NCI-H1417 (cell line): ENCODE results near the gene CLSTN2.

Experiments
- DNase-seq, 3 experiments: peaks; one replicate each; lab custom pipeline; 2025; lab: John Stamatoyannopoulos, UW

The CLSTN2 gene

DNA sequence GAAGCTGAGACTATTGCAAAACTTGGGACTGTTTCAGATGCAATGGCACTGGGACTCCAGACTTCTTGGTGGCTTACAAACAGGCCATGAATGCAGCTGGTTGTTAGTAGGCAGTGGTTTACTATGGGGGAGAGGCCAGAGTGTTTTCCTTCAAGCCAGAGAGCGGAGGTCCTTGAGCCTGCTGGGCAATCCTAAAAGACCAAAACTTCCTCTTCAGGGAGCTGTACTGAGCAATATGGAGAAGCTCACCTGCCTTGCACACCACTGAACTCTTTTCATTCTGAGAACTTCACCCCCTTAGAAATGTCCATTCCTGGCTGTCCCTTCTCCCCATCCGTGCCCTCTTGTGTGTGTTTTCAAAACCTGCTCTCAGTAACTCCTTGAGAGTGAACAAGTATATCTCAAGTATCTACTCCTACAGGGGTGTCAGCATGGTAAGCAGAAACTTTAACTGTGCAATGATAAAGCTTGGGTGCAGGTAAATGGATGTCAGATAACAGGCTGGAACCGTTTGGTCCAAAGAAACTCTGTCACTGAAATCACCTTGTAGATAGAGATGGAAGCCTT is 213.9 kb downstream of the CLSTN2 start:
- no peak for DNase-seq

GRCh38 chr3:140151321-140151720 is 216.3 kb downstream of the CLSTN2 start:
- DNase-seq = no peak

DNA sequence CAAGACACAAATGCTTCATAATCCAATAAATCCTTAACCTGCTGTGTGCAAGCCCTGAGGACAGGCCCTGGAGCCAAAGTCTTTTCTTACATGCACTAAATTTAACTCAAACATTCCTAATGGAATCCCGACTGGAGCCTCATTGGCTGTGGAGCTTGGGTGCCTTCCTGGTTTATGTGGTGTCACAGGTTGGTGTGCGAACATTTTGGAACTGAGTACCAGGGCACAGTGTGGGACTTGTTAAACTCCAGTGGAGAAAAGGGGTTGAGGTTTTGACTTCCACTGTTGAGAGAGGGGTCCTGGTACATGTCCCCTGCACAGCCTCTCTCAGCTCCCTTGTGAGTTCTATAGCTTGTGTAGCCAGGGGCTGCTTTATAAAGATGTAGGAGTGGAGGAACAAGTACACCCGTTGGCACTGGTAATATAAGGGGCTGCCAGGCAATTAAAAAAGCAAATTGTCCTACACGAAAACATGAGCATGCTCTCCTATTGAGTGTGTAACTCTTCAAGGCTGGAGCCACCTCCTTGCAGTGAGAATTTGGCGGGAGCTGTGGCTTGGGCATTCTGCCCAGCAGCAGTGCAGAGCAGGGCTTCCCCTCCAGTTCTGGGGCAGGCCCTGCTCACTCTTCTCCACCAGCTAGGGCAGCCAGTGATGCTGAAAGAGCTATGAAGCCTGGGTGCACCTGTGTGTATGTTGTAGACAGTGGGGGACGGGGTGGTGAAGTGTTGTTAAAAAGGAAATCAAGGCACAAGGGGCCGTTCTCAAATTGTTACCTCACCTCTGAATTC is 218.1 kb downstream of the CLSTN2 start:
- no peak for DNase-seq

- no peak for DNase-seq
These were observed 218.8 kb downstream of the CLSTN2 start for GRCh38 chr3:140153736-140154135.

- no peak for DNase-seq
These were observed 222.2 kb downstream of the CLSTN2 start for GRCh38 chr3:140157161-140157560.

GRCh38 chr3:140159646-140160045 is 224.7 kb downstream of the CLSTN2 start:
- DNase-seq = no peak

GRCh38 chr3:140160553-140160952 is 225.6 kb downstream of the CLSTN2 start:
- DNase-seq = peak in 1 of 3 experiments; percentile 20

- no peak for DNase-seq
These were observed 227.6 kb downstream of the CLSTN2 start for GRCh38 chr3:140162551-140162950.

DNA sequence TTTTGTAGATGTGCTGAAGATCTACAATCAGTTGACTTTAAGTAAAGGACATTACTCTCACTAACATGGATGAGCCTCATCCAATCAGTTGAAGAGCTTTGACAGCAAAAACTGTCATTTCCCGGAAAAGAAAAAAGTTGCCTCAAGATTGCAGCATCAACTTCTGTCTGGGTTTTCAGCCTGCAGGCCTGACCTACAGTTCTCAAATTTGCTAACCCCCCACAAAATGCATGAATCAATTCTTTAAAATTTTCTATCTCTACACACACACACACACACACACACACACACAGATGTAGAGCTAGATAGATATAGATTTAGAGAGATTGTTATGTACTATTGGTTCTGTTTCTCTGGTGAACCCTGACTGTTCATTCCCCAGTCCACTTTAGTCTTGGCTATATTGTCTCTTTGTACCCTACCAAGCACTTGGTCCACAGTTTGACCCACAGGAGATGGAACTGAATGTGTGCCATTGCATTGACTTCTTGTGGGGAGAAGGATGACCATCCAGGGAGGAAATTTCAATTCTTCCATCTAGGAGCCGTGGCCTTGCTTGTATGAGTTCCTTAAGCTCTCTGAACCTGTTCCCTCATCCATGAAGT is 228.3 kb downstream of the CLSTN2 start:
- DNase-seq = no peak

DNA sequence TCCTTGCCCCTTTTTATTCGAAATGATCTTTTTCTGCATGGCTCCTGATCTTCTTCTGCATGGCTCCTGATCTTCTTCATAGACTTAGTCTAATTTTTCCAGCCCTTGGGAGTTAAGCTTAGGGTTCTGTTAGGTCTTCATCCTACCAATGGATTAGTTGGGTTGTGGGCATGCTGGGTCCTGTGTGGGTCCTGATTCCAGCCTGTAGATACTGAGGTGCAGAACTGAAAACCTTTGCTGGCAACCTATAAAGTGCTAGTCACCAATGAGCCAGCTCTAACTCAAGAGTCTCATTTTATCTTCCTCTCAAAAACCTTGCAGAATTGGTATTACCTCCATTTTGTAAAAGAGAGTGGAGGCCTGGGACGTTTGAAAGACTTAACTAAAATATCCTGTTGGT is 229.2 kb downstream of the CLSTN2 start:
- DNase-seq = no peak

- no peak for DNase-seq
These were observed 230.1 kb downstream of the CLSTN2 start for GRCh38 chr3:140164922-140165590.

DNA sequence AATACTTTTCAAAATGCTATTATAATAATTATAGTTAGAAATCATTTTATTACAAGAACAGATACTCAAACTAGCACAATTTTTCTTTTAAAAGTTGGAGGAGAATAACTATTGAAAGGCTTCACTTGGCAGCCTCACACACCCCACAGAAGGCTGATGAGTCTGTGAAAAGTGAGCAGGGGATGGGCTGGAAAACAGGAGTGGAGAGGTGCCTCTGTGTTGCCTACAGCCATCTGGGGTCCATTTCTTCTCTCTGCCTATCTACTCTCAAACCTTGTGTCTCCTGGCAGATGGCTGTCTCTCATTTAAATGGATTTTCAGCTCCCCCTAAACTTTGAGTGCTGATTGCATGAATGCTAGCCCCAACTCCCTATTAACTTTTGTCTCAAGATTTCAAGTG is 230.8 kb downstream of the CLSTN2 start:
- DNase-seq = no peak

DNA sequence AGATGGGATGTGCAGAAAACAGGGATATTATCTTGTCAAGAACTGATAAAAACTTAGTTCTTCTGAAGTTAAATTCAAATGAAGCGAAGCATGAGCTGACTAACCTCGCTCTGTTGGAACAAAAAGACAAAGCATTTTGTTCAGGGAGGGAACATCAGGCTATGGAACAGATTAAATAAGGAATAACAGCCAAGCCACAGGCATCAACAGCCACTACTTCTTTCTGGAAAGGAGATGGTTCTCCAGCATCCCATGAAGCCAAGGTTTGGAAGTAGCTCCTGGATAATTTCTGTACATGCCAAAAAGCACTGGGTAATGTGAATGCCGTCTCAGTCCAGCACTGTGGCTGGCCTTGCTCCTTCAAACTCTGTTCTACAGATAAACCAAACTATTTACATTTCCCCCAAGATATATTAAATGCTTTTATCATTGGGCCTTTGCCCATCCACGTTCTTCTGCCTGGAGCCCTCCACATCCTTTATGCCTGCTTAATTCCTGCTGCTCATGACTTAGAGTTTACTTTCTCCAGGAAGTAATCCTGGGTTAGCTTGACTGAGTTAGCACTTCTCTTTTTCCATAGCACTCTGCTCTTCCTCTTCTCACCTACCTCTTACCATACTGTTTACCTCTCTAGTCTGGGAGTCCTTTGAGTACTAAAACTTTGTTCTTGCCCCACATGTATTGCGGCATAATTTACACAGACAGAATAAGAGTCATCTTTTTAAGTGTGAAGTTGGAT is 232.0 kb downstream of the CLSTN2 start:
- DNase-seq = no peak

DNA sequence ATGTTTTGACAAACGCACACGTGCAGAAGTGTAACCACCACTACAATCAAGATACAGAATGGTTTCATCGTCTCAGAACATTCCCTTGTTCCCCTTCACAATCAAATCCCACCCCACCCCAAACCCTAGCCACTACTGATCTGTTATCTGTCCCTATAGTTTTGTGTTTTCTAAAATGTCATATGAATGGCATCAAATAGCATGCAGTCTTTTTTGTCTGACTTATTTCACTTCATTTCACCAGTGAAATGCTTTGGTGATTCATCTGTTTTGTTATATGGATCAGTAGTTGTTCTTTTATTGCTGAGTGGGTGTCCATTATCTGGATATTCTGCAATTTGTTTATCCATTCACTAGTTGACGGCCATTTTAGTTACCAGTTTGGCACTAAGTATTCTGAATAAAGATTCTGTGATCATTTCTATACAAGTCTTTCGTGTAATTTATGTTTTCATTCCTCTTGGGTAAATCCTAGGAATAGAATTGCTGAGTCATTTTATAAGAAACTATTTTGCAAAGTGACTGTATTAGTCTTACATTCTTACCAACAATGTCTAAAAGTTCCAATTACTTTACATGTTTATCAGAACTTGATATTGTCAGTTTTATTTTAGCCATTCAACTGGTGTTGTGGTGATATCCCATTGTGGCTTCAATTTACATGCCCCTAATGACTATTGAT is 232.8 kb downstream of the CLSTN2 start:
- DNase-seq = no peak

- peak in 2 of 3 experiments; percentile 64 to 87 for DNase-seq
These were observed 235.6 kb downstream of the CLSTN2 start for GRCh38 chr3:140170612-140171011.

- DNase-seq = no peak
These were observed 241.5 kb downstream of the CLSTN2 start for GRCh38 chr3:140176526-140176925.

- DNase-seq = peak in 1 of 3 experiments; percentile 21
These were observed 243.0 kb downstream of the CLSTN2 start for GRCh38 chr3:140177943-140178342.

DNA sequence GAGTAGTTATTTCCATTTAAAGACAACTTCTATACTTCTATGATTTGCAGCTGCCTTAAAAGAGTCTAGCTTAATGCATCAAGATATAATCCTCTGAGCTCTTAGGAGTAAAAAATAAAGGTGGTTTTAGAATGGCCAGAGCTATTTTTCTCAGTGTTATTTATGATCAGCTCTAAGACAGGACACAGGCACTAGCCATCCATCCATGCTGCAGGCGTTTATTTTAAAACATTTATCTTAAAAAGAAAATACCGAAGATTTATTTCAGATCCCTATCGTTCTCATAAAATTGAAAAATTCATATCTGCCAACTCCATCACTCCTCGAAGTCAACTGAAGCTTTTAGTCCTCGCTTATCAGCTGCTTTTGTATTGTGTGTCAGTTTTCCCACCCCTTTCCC is 243.5 kb downstream of the CLSTN2 start:
- DNase-seq = no peak

- DNase-seq = peak; percentile 58 to 89 (median 68)
These were observed 245.6 kb downstream of the CLSTN2 start for GRCh38 chr3:140180603-140181002.

DNA sequence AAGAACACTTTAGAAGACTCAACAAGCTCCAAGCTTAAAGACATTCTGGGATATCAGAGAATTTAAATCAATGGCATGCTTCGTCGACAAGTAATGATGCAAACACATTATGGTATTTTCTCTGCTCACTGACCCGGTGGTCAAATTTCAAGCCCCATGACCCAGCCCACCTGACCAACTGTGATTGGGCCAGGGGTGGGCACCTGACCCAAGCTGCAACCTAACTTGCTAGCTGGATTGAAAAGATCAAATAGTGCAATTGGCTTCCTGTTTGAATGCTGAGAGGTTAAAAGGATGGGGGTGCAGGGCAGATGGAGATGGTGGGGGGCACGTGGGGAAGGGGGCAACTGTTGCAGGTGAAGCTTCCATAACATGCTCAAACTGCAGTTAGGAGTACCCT is 250.4 kb downstream of the CLSTN2 start:
- no peak for DNase-seq

GRCh38 chr3:140186421-140186920 is 251.5 kb downstream of the CLSTN2 start:
- DNase-seq = peak in 1 of 3 experiments; percentile 57
